WERI-Rb-1 (cell line): ENCODE data around the gene C4BPB.

ENCODE experiments used
- DNase-seq: peaks from one replicate; pipeline ENCODE4 v3.0.0-alpha.2; 2020
- H3K27ac ChIP-seq: fragments of 250-450 bp; sonication (Bioruptor Pico); 2 replicates; pipeline ENCODE4 v1.5.1; 2020; ENCODE audit warnings: mild to moderate bottlenecking, moderate library complexity
- H3K27me3 ChIP-seq: fragments of 250-450 bp; sonication (Bioruptor Pico); 2 replicates; pipeline ENCODE4 v1.5.1; 2021; ENCODE audit warnings: mild to moderate bottlenecking, low read depth, moderate library complexity; ENCODE audit not compliant: insufficient read depth, severe bottlenecking
- H3K36me3 ChIP-seq: fragments of 250-450 bp; sonication (Bioruptor Pico); 2 replicates; pipeline ENCODE4 v1.5.1; 2020; ENCODE audit warnings: mild to moderate bottlenecking, moderate library complexity
- H3K4me3 ChIP-seq: 2 replicates; pipeline ENCODE4 v1.5.1; 2011; ENCODE audit warnings: low read depth, mild to moderate bottlenecking, control low read depth, low read length
- H3K9me3 ChIP-seq: fragments of 250-450 bp; sonication (Bioruptor Pico); 2 replicates; pipeline ENCODE4 v1.5.1; 2021; ENCODE audit warnings: mild to moderate bottlenecking, moderate library complexity; ENCODE audit not compliant: severe bottlenecking
- TF ChIP-seq, protein P1 (sequence below): IDR thresholded peaks from 2 replicates; pipeline ENCODE4 v1.5.1; 2011; ENCODE audit warnings: low read depth, mild to moderate bottlenecking, control low read depth, inconsistent platforms, low read length

The C4BPB gene

DNA sequence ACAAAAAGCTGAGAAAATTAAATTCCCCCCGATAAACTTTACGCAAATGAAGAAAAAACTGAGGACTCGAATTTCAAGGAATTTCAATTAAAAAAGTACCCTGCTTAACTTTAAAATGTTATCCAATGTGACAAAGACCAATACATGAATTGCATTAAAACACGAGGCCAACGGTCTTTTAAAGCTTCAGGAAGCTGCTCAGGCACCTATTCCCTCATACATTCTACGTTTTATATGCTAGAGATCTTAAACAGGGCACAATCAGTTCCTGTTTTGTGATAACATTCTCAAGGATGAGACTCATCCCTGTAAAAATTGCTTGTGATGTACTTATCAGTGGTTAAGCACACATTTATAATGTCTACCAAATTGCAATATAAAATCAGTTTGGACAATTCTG is 40.6 kb upstream of the C4BPB start:
- H3K36me3 ChIP-seq = peaks cover 12% of the 10 kb centered on the region
- DNase-seq = no peak
- no peak overlapping the region for H3K4me3 ChIP-seq
- H3K27me3 ChIP-seq = peaks cover 40% of the 10 kb centered on the region
- TF ChIP-seq, protein P1, sequence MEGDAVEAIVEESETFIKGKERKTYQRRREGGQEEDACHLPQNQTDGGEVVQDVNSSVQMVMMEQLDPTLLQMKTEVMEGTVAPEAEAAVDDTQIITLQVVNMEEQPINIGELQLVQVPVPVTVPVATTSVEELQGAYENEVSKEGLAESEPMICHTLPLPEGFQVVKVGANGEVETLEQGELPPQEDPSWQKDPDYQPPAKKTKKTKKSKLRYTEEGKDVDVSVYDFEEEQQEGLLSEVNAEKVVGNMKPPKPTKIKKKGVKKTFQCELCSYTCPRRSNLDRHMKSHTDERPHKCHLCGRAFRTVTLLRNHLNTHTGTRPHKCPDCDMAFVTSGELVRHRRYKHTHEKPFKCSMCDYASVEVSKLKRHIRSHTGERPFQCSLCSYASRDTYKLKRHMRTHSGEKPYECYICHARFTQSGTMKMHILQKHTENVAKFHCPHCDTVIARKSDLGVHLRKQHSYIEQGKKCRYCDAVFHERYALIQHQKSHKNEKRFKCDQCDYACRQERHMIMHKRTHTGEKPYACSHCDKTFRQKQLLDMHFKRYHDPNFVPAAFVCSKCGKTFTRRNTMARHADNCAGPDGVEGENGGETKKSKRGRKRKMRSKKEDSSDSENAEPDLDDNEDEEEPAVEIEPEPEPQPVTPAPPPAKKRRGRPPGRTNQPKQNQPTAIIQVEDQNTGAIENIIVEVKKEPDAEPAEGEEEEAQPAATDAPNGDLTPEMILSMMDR = no peak
- H3K27ac ChIP-seq = no peak overlapping the region
- H3K9me3 ChIP-seq = peaks cover 25% of the 10 kb centered on the region

DNA sequence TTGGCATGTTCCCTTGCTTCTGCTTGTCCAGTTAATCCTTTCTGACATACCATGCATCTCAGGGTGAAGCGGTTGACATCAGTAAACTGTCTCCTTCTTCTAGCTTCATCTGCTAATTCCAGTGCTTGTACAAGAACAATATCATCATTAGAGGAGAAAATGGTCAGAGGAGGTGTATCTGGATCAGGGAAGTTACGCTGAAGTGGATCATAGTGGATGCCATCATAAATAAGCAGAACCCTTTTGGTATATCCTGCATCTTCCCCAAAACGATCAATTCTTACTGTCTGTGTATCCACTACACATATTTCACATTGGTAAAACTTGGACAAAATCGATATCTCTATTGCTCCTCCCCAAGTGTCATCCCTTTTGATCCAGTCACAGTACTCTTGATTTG is 39.6 kb upstream of the C4BPB start:
- H3K27ac ChIP-seq = no peak overlapping the region
- H3K4me3 ChIP-seq = no peak overlapping the region
- DNase-seq = no peak
- H3K27me3 ChIP-seq = peaks cover 50% of the 10 kb centered on the region
- peaks cover 12% of the 10 kb centered on the region for H3K36me3 ChIP-seq
- H3K9me3 ChIP-seq = peaks cover 32% of the 10 kb centered on the region
- TF ChIP-seq, protein P1 = no peak

DNA sequence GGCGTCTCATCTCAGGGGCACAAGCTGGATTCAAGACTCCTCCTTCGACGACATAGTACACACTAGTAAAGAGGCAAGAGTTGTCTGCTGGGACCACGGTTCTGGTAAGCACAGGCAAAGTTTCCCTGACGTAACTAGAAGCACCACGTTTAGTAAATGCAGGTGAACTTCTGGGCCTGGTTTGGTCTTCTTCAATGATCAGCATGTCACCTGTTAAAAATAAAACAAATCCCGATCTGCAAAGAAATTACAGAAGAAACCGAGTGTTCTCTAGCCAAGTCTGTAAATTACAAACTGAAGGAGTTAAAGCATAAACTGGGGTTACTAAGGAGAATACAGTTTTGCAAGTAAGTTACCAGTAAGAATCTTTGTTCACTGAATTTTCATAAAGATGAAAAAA is 39.1 kb upstream of the C4BPB start:
- no peak for DNase-seq
- Histone ChIP-seq H3K9me3 (peaks cover 35% of the 10 kb centered on the region), H3K4me3 (no peak overlapping the region; the same call in 1 of the 2 replicates), H3K27me3 (peaks cover 55% of the 10 kb centered on the region), H3K36me3 (peaks cover 12% of the 10 kb centered on the region), H3K27ac (no peak overlapping the region)
- TF ChIP-seq, protein P1 = no peak

DNA sequence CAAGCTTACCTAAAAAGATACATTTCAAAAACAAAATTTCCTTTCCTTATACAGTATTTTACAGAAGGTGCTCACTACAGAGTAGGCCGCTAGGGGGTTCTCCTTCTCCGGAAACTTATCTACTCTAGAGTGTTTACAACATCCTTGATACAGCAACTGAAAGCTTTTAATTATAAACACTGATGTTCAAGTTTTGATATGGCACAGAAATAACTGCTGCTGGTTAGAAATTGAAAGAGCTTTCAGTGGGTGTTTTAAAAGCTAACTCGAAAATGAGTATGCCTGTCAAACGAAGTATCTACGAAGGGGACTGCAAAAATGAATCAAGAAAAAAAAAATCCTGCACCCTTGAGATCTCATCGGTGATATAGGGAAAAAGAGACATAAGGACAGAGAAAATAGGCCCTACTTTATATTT is 38.7 kb upstream of the C4BPB start:
- Histone ChIP-seq H3K27ac (no peak overlapping the region), H3K27me3 (peaks cover 60% of the 10 kb centered on the region), H3K9me3 (peaks cover 35% of the 10 kb centered on the region), H3K36me3 (peaks cover 12% of the 10 kb centered on the region), H3K4me3 (peak overlapping the region; percentile 72)
- peak; percentile 67 for DNase-seq
- TF ChIP-seq, protein P1 = peak; percentile 74

- Histone ChIP-seq H3K36me3 (peaks cover 12% of the 10 kb centered on the region), H3K9me3 (peaks cover 35% of the 10 kb centered on the region), H3K4me3 (peak overlapping the region; percentile 72), H3K27me3 (peaks cover 66% of the 10 kb centered on the region), H3K27ac (peak overlapping the region; percentile 17; the same call in 1 of the 2 replicates)
- DNase-seq = peak; percentile 96
- TF ChIP-seq, protein P1 = 0 out of 2 replicates have a peak, but pooled peaks have one; percentile 11
Observed at GRCh38 chr1:207050480-207051190, 38.0 kb upstream of the C4BPB start.
